GM23248 (cell line): ENCODE data around the gene LDLRAD3. TPM values are rescaled to one million over a fixed set of nuclear protein-coding genes. Genes with fewer than 3 reads are reported as not detected.

Source experiments
- DNase-seq: peaks from one replicate; pipeline ENCODE4 v3.0.0-alpha.2; 2015
- H2AFZ ChIP-seq: fragments of 200-600 bp; sonication (generic); 2 replicates; pipeline ENCODE4 v1.6.1; 2016; ENCODE audit warnings: antibody characterized with exemption
- H3F3A ChIP-seq: fragments of 200-600 bp; sonication (generic); 2 replicates; pipeline ENCODE4 v1.6.1; 2016; ENCODE audit warnings: mild to moderate bottlenecking, antibody characterized with exemption, mixed run types; ENCODE audit not compliant: insufficient read depth
- H3K27ac ChIP-seq: fragments of 200-600 bp; sonication (generic); 2 replicates; pipeline ENCODE4 v1.5.1; 2016; ENCODE audit warnings: mild to moderate bottlenecking
- H3K27me3 ChIP-seq: fragments of 200-600 bp; sonication (generic); replicated peaks from 2 replicates; pipeline ENCODE4 v1.6.1; 2016; ENCODE audit warnings: mild to moderate bottlenecking; ENCODE audit not compliant: insufficient read depth
- H3K36me3 ChIP-seq: fragments of 200-600 bp; sonication (generic); 2 replicates; pipeline ENCODE4 v1.6.1; 2016; ENCODE audit warnings: low read depth, mild to moderate bottlenecking
- H3K4me1 ChIP-seq: fragments of 200-600 bp; sonication (generic); 2 replicates; pipeline ENCODE4 v1.6.1; 2016; ENCODE audit warnings: mild to moderate bottlenecking; ENCODE audit not compliant: insufficient read depth
- H3K4me2 ChIP-seq: fragments of 200-600 bp; sonication (generic); one replicate; pipeline ENCODE4 v1.6.1; 2016; ENCODE audit warnings: mild to moderate bottlenecking; ENCODE audit not compliant: unreplicated experiment
- H3K4me3 ChIP-seq: fragments of 200-600 bp; sonication (generic); 2 replicates; pipeline ENCODE4 v1.5.1; 2016; ENCODE audit warnings: mild to moderate bottlenecking
- H3K79me2 ChIP-seq: fragments of 200-600 bp; sonication (generic); 2 replicates; pipeline ENCODE4 v1.6.1; 2016; ENCODE audit warnings: mild to moderate bottlenecking; ENCODE audit not compliant: insufficient read depth
- H3K9ac ChIP-seq: fragments of 200-600 bp; sonication (generic); 2 replicates; pipeline ENCODE4 v1.6.1; 2016; ENCODE audit warnings: mild to moderate bottlenecking
- H3K9me2 ChIP-seq: fragments of 200-600 bp; sonication (generic); 2 replicates; pipeline ENCODE4 v1.6.1; 2016; ENCODE audit warnings: mixed run types, mild to moderate bottlenecking, moderate library complexity; ENCODE audit not compliant: insufficient read depth
- H3K9me3 ChIP-seq: fragments of 200-600 bp; sonication (generic); one replicate; pipeline ENCODE4 v1.6.1; 2017; ENCODE audit warnings: low read depth
- H4K20me1 ChIP-seq: fragments of 200-600 bp; sonication (generic); 2 replicates; pipeline ENCODE4 v1.6.0; 2016; ENCODE audit not compliant: insufficient read depth
- EZH2 ChIP-seq: fragments of 200-600 bp; sonication (generic); IDR thresholded peaks from 2 replicates; pipeline ENCODE4 v1.6.1; 2018; ENCODE audit warnings: antibody characterized with exemption, mild to moderate bottlenecking; ENCODE audit not compliant: insufficient read depth, poor library complexity, severe bottlenecking
- EZH2phosphoT487 ChIP-seq: fragments of 200-600 bp; sonication (generic); IDR thresholded peaks from 2 replicates; pipeline ENCODE4 v1.6.1; 2018; ENCODE audit warnings: antibody characterized with exemption, moderate library complexity, mild to moderate bottlenecking, low read depth; ENCODE audit not compliant: insufficient read depth
- WGBS, 2 experiments: methylation state at CpG; one replicate each; pipeline ENCODE4 v1.1.6; 2015 to 2017; ENCODE audit warnings: low lambda C conversion rate in 2 of 2, low coverage in 1 of 2; ENCODE audit errors: missing lambda C conversion rate in 2 of 2; 5-methylcytosine and 5-hydroxymethylcytosine counted together
- in situ Hi-C: fragments of 300-500 bp; cut with MboI; formaldehyde crosslinking; loops from 2 replicates; pipeline ENCODE4 v1.15.0; 2020
- polyA plus RNA-seq: library from polyadenylated mRNA; unstranded; fragments of >200 nt; fragmentation: Nextera tagmentation; extraction: Ambion mirVana; gene quantifications from 2 replicates; pipeline ENCODE4 v1.2.1, GENCODE V29; 2016
- total RNA-seq: library from RNA; depleted of rRNA; stranded (reverse); fragments of >200 nt; shearing (Covaris generic); gene quantifications from 2 replicates; pipeline ENCODE4 v1.2.3, GENCODE V29; 2014

LDLRAD3 gene
- total and polyA plus RNA-seq, 2 experiments from 2014 or later: 6.2 to 6.6 TPM

DNA sequence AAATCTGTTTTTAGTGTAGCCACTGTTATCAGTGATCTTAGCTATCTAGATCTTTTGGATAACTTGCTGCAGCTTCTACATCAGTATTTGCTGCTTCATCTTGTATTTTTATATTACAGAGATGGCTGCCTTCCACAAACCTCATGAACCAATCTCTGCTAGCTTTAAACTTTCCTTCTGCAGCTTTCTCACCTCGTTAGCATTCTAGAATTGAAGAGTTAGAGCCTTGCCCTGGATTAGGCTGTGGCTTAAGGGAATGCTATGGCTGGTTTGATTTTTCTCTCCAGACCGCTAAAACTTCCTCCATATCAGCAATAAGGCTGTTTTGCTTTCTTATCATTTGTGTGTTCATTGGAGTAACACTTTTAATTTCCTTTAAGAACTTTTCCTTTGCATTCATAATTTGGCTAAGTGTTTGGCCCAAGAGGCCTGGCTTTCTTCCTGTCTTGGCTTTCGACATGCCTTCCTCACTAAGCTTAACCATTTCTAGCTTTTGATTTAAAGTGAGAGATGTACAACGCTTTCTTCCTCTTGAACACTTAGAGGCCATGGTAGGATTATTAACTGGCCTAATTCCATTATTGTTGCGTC, 51.9 kb downstream of the LDLRAD3 start:
- Histone ChIP-seq H3K27ac (no peak overlapping the region), H3F3A (no peaks in the 10 kb centered on the region), H4K20me1 (no peaks in the 10 kb centered on the region), H3K4me2 (no peak overlapping the region), H3K79me2 (no peaks in the 10 kb centered on the region), H3K9me3 (no peaks in the 10 kb centered on the region), H3K36me3 (no peaks in the 10 kb centered on the region), H3K9me2 (no peaks in the 10 kb centered on the region), H2AFZ (no peak overlapping the region), H3K4me1 (no peaks in the 10 kb centered on the region), H3K4me3 (no peak overlapping the region), H3K9ac (no peak overlapping the region), H3K27me3 (no peaks in the 10 kb centered on the region)
- no peak for DNase-seq
- 81 to 86% methylated on average over 5 of the region's 5 CpGs for WGBS, 2 experiments
- TF ChIP-seq EZH2phosphoT487 (no peak), EZH2 (no peak)
- in situ Hi-C loops: no loop called here

DNA sequence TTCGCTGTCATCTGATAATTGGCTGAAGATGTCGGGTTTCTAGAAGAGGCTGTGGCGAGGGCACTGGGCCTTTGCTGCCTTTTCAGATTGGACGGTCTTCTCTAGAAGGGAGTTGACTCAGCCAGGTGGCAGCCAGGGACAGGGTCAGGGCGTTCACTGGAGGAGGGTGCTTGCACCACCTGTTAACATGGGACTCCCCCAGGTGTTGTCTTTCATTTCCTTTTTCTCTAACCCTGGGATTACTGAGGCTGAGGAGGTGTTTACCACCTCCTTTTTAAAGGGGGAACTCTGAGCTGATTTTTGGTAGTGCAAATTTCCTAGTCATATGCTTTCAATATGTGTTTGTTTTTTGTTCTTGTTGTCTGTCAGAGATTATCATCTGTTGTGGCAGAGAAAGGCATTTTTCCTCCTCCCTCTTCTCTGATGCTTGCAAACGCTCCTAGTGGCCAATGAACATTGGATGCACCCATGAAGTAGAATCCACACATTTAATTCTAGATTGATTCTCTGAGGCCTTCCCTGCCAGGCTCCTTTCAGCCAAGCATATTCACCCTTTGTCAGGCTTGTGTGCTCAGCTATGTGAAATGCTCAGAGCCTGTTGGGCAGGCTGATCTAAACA, 54.1 kb downstream of the LDLRAD3 start:
- H4K20me1 ChIP-seq: no peaks in the 10 kb centered on the region
- H3K27ac ChIP-seq: no peak overlapping the region
- H3K9me3 ChIP-seq: no peaks in the 10 kb centered on the region
- 77 to 79% methylated on average over 6 of the region's 6 CpGs for WGBS, 2 experiments
- H3K27me3 ChIP-seq: no peaks in the 10 kb centered on the region
- no peaks in the 10 kb centered on the region for H3K79me2 ChIP-seq
- H3K4me3 ChIP-seq: no peak overlapping the region
- no peak overlapping the region for H2AFZ ChIP-seq
- no peak for DNase-seq
- no peak for TF ChIP-seq EZH2phosphoT487
- TF ChIP-seq EZH2: no peak
- in situ Hi-C loops: no loop called here
- H3K4me1 ChIP-seq: no peaks in the 10 kb centered on the region
- H3F3A ChIP-seq: no peaks in the 10 kb centered on the region
- H3K9me2 ChIP-seq: no peaks in the 10 kb centered on the region
- no peak overlapping the region for H3K4me2 ChIP-seq
- no peak overlapping the region for H3K9ac ChIP-seq
- H3K36me3 ChIP-seq: no peaks in the 10 kb centered on the region

DNA sequence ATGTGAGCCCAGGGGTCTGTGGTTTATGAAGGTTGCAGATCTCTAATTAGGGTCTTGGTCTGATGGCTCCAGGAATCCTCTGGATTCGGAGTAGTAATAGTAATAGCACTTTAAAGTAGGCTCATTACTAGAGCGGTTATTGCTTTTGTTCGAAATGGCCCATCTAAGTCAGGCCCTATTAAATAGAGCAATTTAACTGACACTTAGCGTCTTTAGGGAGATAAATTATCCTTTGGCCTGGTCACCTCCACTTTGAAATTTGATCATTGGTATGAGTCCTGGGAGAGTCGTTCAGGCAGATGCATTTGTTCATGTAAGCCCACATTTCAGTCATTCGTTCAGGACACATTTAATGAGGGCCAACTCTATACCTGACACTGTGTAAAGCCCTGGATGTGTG, 54.8 kb downstream of the LDLRAD3 start:
- no peak for DNase-seq
- Histone ChIP-seq H2AFZ (no peak overlapping the region), H4K20me1 (no peaks in the 10 kb centered on the region), H3K27ac (no peak overlapping the region), H3K4me2 (no peak overlapping the region), H3K4me3 (no peak overlapping the region), H3K36me3 (no peaks in the 10 kb centered on the region), H3K79me2 (no peaks in the 10 kb centered on the region), H3K4me1 (no peaks in the 10 kb centered on the region), H3K27me3 (no peaks in the 10 kb centered on the region), H3K9me3 (no peaks in the 10 kb centered on the region), H3K9me2 (no peaks in the 10 kb centered on the region), H3K9ac (no peak overlapping the region), H3F3A (no peaks in the 10 kb centered on the region)
- WGBS, 2 experiments: 83% methylated on average over 6 of the region's 6 CpGs
- in situ Hi-C loops: no loop called here
- TF ChIP-seq EZH2: no peak
- no peak for TF ChIP-seq EZH2phosphoT487

DNA sequence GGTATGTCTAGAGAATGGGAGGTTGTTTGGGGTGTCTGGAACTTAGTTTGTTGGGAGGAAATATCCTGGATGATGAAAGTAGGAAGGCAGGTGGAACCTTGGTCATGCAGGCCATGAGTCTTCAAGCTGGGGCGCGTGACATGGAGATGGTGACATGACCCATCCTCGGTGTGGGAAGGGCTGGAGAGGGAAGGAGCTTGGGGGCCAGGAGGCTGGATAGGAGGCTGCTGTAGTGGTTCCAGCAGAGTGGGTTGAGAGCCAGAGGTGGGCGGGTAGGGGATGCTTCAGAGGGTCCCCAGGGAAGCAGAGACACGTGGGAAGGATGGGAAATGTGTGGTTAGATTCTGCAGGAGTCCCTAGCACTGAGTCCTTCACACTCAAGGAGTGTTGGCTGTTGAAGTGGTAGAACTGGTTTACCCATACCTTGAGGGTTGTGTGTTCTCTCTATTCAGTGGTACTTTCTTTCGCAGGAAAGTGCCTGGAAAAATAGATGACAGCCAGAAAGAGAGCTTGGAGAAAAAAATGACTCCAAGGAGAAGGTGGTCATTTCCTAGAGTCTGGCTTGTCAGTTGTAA, 56.8 kb downstream of the LDLRAD3 start:
- no peaks in the 10 kb centered on the region for H3F3A ChIP-seq
- WGBS, 2 experiments: 82 to 95% methylated on average over 5 to 6 of the region's 6 CpGs
- no peaks in the 10 kb centered on the region for H3K4me1 ChIP-seq
- no peak overlapping the region for H3K27ac ChIP-seq
- in situ Hi-C loops: no loop called here
- H3K27me3 ChIP-seq: no peaks in the 10 kb centered on the region
- no peak overlapping the region for H3K9ac ChIP-seq
- DNase-seq: no peak
- no peak overlapping the region for H3K4me3 ChIP-seq
- H3K36me3 ChIP-seq: no peaks in the 10 kb centered on the region
- no peaks in the 10 kb centered on the region for H4K20me1 ChIP-seq
- no peaks in the 10 kb centered on the region for H3K9me3 ChIP-seq
- no peak overlapping the region for H2AFZ ChIP-seq
- H3K79me2 ChIP-seq: no peaks in the 10 kb centered on the region
- no peak for TF ChIP-seq EZH2
- TF ChIP-seq EZH2phosphoT487: no peak
- H3K4me2 ChIP-seq: no peak overlapping the region
- H3K9me2 ChIP-seq: no peaks in the 10 kb centered on the region
